ENCODE data around the gene FGF9.

Gene FGF9

GRCh38 chr13:21671620-21672286, 880 bp downstream of the FGF9 start:
- no peak for ATAC-seq
- TF ChIP-seq ZNF70 (CRISPR knock-in tag; IDR thresholded peaks at IDR 0.05) (peak; percentile 89), RARB (CRISPR knock-in tag; IDR thresholded peaks at IDR 0.05) (no peak)

- no peak for ATAC-seq
- no peak for TF ChIP-seq TSHZ2 (CRISPR knock-in tag; IDR thresholded peaks at IDR 0.05)
These were observed 1.4 kb downstream of the FGF9 start for GRCh38 chr13:21672287-21672680.

GRCh38 chr13:21672796-21673538, 2.1 kb downstream of the FGF9 start:
- no peak for TF ChIP-seq ISL1 (CRISPR knock-in tag; IDR thresholded peaks at IDR 0.05)
- TF ChIP-seq TSHZ2 (CRISPR knock-in tag; IDR thresholded peaks at IDR 0.05): no peak
- TF ChIP-seq PATZ1 (CRISPR knock-in tag; IDR thresholded peaks at IDR 0.05; ENCODE audit: borderline replicate concordance): no peak
- TF ChIP-seq ZFP30 (CRISPR knock-in tag; IDR thresholded peaks at IDR 0.05): no peak
- no peak for TF ChIP-seq TOX (CRISPR knock-in tag; IDR thresholded peaks at IDR 0.05; ENCODE audit: borderline replicate concordance)
- no peak for TF ChIP-seq TCF4 (CRISPR knock-in tag; IDR thresholded peaks at IDR 0.05; ENCODE audit: borderline replicate concordance)
- TF ChIP-seq CSRNP3 (CRISPR knock-in tag; IDR thresholded peaks at IDR 0.05): no peak
- no peak for TF ChIP-seq SNAI2 (CRISPR knock-in tag; IDR thresholded peaks at IDR 0.05)
- TF ChIP-seq OSR1 (CRISPR knock-in tag; IDR thresholded peaks at IDR 0.05): no peak
- no peak for TF ChIP-seq ZNF70 (CRISPR knock-in tag; IDR thresholded peaks at IDR 0.05)
- no peak for TF ChIP-seq GLIS3 (CRISPR knock-in tag; IDR thresholded peaks at IDR 0.05)
- TF ChIP-seq POU6F1 (CRISPR knock-in tag; IDR thresholded peaks at IDR 0.05; ENCODE audit: borderline replicate concordance, low read depth): no peak
- TF ChIP-seq ZNF565 (CRISPR knock-in tag; conservative IDR thresholded peaks at IDR 0.05; ENCODE audit: low read depth): no peak
- no peak for TF ChIP-seq ZNF8 (CRISPR knock-in tag; IDR thresholded peaks at IDR 0.05)
- no peak for TF ChIP-seq PPARA (CRISPR knock-in tag; IDR thresholded peaks at IDR 0.05; ENCODE audit: borderline replicate concordance)
- no peak for TF ChIP-seq CREB5 (CRISPR knock-in tag; IDR thresholded peaks at IDR 0.05; ENCODE audit: low read depth)
- TF ChIP-seq RARB (CRISPR knock-in tag; IDR thresholded peaks at IDR 0.05): no peak
- TF ChIP-seq ESRRG (CRISPR knock-in tag; IDR thresholded peaks at IDR 0.05): no peak
- TF ChIP-seq ZC3H10 (CRISPR knock-in tag; IDR thresholded peaks at IDR 0.05): no peak
- TF ChIP-seq ZFP3 (CRISPR knock-in tag; IDR thresholded peaks at IDR 0.05): no peak

More at GRCh38 chr13:21672796-21673538, 2.1 kb downstream of the FGF9 start:
- ATAC-seq: no peak
